ENCODE data around the gene LEMD1. TPM values are rescaled to one million over a fixed set of nuclear protein-coding genes. Genes with fewer than 3 reads are reported as not detected.
"Not testable (repeated sequence)": the region's sequence is repeated elsewhere in the genome, so short reads cannot be mapped to it uniquely, and the experiment has no call there.

LEMD1 gene
- total and polyA plus RNA-seq, 5 donors from 2014 or later, result not detected

DNA sequence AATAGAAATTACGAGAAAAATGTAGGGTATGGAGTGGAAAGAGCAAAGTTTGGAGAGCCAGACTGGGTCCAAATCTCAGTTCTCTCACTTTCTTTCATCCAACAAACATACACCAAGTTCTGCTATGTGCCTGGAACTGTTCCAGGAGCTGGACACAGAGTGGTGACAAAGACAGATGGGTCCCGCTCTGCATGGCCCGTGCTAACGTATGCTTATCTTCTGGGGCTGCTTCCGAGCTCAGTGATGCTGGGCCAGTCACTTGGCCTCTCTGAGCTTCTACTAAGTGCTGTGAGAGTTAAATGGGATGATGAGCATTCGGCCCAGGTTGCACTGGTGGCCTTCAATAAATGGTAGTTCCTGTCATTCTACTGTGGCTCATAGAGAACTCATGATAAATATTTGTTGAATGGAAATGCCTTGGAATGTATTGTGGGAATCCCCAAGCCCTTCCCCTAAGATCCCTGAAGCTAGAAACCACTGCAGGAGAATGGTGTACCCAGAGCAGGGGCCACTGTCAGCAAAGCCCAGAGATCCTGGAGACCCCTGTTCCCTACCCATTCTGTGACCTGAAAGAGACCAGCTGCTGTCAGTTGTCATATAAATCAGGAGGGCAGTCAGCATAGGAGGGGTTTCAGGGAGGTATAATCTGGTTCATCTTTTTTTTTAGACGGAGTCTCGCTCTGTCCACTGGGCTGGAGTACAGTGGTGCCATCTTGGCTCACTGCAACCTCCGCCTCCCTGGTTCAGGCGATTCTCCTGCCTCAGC is 3.8 kb downstream of the LEMD1 start:
- no peak overlapping the region for H3K4me3 ChIP-seq (ENCODE audit: low read depth, low read length)
- H3K27me3 ChIP-seq (ENCODE audit: control insufficient read depth, insufficient read depth, low read length), result peaks cover 17% of the 10 kb centered on the region
- Mint-ChIP-seq H3K4me1 (peaks cover 0 to 6% (median 3%) of the 10 kb centered on the region in 4 donors), H3K27ac (no peak overlapping the region), H3K27me3 (peaks cover 62% of the 10 kb centered on the region), H3K4me3 (no peak overlapping the region), H3K36me3 (no peaks in the 10 kb centered on the region), H3K9me3 (peaks cover 0 to 2% (median 0%) of the 10 kb centered on the region in 7 donors)
- ATAC-seq (ENCODE audit: low read depth in 2 of 2) (no peak), DNase-seq (no peak)
- H3K36me3 ChIP-seq (ENCODE audit: control insufficient read depth, insufficient read depth, low read length), result no peaks in the 10 kb centered on the region
- H3K27ac ChIP-seq (ENCODE audit: insufficient read depth, low read length, poor library complexity, severe bottlenecking), result no peak overlapping the region
- H3K4me1 ChIP-seq (ENCODE audit: control insufficient read depth, insufficient read depth, low read length, poor library complexity, severe bottlenecking), result no peaks in the 10 kb centered on the region
- H3K9me3 ChIP-seq (ENCODE audit: control insufficient read depth in 2 of 2, low read length in 2 of 2), result no peaks in the 10 kb centered on the region

DNA sequence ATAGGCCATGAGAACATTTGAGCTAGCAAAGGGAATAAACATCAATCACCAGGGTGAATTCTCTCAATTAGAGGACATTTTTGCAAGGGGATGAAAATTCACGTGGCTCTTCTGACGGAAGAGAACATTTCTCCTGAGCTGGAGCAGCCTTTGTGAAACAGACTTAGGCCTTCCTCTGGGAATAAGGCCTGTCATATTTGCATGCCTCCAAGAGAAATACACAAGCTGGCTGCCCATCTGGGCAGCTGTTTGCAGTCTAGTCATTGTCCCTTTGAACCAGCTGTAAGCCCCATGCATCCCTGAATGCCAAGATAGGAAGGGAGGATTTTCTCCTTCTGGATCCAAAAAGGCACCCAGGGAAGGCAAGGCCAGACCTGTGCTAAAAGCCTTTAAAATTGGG is 5.5 kb downstream of the LEMD1 start:
- H3K9me3 Mint-ChIP-seq, result peaks cover 0 to 5% (median 0%) of the 10 kb centered on the region in 7 donors
- DNase-seq, result no peak
- no peaks in the 10 kb centered on the region for H3K36me3 Mint-ChIP-seq
- Histone ChIP-seq H3K9me3 (ENCODE audit: control insufficient read depth in 2 of 2, low read length in 2 of 2) (no peaks in the 10 kb centered on the region), H3K4me1 (ENCODE audit: control insufficient read depth, insufficient read depth, low read length, poor library complexity, severe bottlenecking) (no peaks in the 10 kb centered on the region), H3K36me3 (ENCODE audit: control insufficient read depth, insufficient read depth, low read length) (no peaks in the 10 kb centered on the region), H3K27me3 (ENCODE audit: control insufficient read depth, insufficient read depth, low read length) (peaks cover 5% of the 10 kb centered on the region), H3K27ac (ENCODE audit: insufficient read depth, low read length, poor library complexity, severe bottlenecking) (no peak overlapping the region), H3K4me3 (ENCODE audit: low read depth, low read length) (no peak overlapping the region)
- H3K27ac Mint-ChIP-seq, result no peak overlapping the region
- H3K27me3 Mint-ChIP-seq, result peaks cover 57% of the 10 kb centered on the region
- no peak overlapping the region for H3K4me3 Mint-ChIP-seq
- no peak for ATAC-seq (ENCODE audit: low read depth in 2 of 2)
- H3K4me1 Mint-ChIP-seq, result peaks cover 0 to 6% (median 3%) of the 10 kb centered on the region in 4 donors

DNA sequence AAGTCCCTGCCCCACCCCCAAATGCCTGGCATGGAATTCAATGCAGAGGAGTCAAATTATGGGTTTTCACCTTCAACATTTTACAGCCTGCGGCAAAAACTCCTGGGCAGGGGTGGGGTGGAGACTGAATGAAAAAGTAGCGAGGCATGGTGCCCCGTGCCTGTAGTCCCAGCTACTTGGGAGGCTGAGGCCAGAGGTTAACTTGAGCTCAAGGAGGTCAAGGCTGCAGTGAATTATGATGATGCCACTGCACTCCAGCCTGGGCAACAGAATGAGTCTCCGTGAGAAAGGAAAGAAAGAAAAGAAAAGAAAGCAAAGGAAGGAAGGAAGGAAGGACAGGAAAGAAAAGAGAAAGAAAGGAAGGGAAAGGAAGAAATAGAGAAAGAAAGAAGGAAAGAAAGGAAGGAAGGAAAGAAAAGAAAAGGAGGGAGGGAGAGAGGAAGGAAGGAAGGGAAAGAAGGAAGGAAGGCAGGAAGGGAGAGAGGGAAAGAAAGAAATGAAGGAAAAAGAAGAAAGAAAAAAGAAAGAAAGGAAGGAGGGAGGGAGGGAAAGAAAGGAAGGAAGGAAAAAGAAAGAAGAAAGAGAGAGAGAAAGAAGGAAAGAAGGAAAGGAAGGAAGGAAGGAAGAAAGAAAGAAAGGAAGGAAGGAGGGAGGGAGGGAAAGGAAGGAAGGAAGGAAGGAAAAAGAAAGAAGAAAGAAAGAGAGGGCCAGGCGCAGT is 11.1 kb downstream of the LEMD1 start:
- ATAC-seq (ENCODE audit: low read depth in 2 of 2) (no peak), DNase-seq (no peak)
- peaks cover 0 to 5% (median 2%) of the 10 kb centered on the region in 7 donors for H3K9me3 Mint-ChIP-seq
- Histone ChIP-seq H3K4me3 (ENCODE audit: low read depth, low read length) (no peak overlapping the region), H3K27ac (ENCODE audit: insufficient read depth, low read length, poor library complexity, severe bottlenecking) (no peak overlapping the region), H3K4me1 (ENCODE audit: control insufficient read depth, insufficient read depth, low read length, poor library complexity, severe bottlenecking) (peaks cover 7% of the 10 kb centered on the region), H3K27me3 (ENCODE audit: control insufficient read depth, insufficient read depth, low read length) (no peaks in the 10 kb centered on the region), H3K9me3 (ENCODE audit: control insufficient read depth in 2 of 2, low read length in 2 of 2) (no peaks in the 10 kb centered on the region), H3K36me3 (ENCODE audit: control insufficient read depth, insufficient read depth, low read length) (no peaks in the 10 kb centered on the region)
- H3K27me3 Mint-ChIP-seq, result peaks cover 31% of the 10 kb centered on the region
- H3K4me3 Mint-ChIP-seq, result peak overlapping the region in 1 of 4 donors; percentile 47
- H3K27ac Mint-ChIP-seq, result no peak overlapping the region
- peaks cover 6 to 20% (median 11%) of the 10 kb centered on the region in 4 donors for H3K4me1 Mint-ChIP-seq
- peaks cover 2% of the 10 kb centered on the region for H3K36me3 Mint-ChIP-seq

DNA sequence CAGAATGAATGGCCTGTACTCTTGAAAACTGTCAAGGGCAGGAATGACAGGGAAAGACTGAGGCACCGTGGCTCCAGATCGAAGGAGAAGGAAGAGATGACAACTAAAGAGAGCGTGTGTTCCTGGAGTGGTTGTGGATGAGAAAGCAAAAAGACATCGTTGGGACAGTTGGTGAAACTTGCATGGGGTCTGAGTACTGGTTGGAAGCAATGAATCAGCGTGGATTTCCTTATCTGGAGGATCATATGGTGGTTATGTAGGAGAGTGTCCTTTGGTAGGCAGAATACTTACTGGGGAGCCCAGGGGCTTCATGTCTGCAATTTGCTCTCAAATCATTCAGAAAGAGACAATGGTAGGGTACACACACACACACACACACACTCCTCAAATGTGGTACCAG is 13.9 kb downstream of the LEMD1 start:
- H3K27ac ChIP-seq (ENCODE audit: insufficient read depth, low read length, poor library complexity, severe bottlenecking), result no peak overlapping the region
- DNase-seq, result no peak
- Mint-ChIP-seq H3K4me3 (no peak overlapping the region), H3K27ac (peak overlapping the region; percentile 2 to 27 (median 27)), H3K27me3 (peaks cover 24% of the 10 kb centered on the region), H3K4me1 (peaks cover 0 to 20% (median 8%) of the 10 kb centered on the region in 4 donors), H3K9me3 (peaks cover 0 to 7% (median 4%) of the 10 kb centered on the region in 7 donors), H3K36me3 (peaks cover 2% of the 10 kb centered on the region)
- no peaks in the 10 kb centered on the region for H3K9me3 ChIP-seq (ENCODE audit: control insufficient read depth in 2 of 2, low read length in 2 of 2)
- ATAC-seq (ENCODE audit: low read depth in 2 of 2), result no peak
- no peaks in the 10 kb centered on the region for H3K27me3 ChIP-seq (ENCODE audit: control insufficient read depth, insufficient read depth, low read length)
- H3K4me1 ChIP-seq (ENCODE audit: control insufficient read depth, insufficient read depth, low read length, poor library complexity, severe bottlenecking), result peaks cover 7% of the 10 kb centered on the region
- no peak overlapping the region for H3K4me3 ChIP-seq (ENCODE audit: low read depth, low read length)
- no peaks in the 10 kb centered on the region for H3K36me3 ChIP-seq (ENCODE audit: control insufficient read depth, insufficient read depth, low read length)

DNA sequence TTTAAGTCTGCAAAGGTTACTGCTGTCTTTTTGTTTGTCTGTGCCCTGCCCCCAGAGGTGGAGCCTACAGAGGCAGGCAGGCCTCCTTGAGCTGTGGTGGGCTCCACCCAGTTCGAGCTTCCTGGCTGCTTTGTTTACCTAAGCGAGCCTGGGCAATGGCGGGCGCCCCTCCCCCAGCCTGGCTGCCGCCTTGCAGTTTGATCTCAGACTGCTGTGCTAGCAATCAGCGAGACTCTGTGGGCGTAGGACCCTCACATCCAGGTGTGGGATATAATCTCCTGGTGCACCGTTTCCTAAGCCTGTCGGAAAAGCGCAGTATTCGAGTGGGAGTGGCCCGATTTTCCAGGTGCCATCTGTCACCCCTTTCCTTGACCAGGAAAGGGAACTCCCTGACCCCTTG is 15.6 kb downstream of the LEMD1 start:
- H3K36me3 ChIP-seq (ENCODE audit: control insufficient read depth, insufficient read depth, low read length); ATAC-seq (ENCODE audit: low read depth in 2 of 2); H3K9me3 Mint-ChIP-seq; H3K9me3 ChIP-seq (ENCODE audit: control insufficient read depth in 2 of 2, low read length in 2 of 2); H3K27me3 ChIP-seq (ENCODE audit: control insufficient read depth, insufficient read depth, low read length); H3K36me3 Mint-ChIP-seq; H3K4me1 ChIP-seq (ENCODE audit: control insufficient read depth, insufficient read depth, low read length, poor library complexity, severe bottlenecking); H3K4me3 ChIP-seq (ENCODE audit: low read depth, low read length); H3K27ac ChIP-seq (ENCODE audit: insufficient read depth, low read length, poor library complexity, severe bottlenecking); H3K27ac Mint-ChIP-seq: not testable (repeated sequence)
- peak overlapping the region in 3 of 4 donors; percentile 31 to 54 (median 50) for H3K4me3 Mint-ChIP-seq
- DNase-seq, result peak in 1 of 3 donors; percentile 25
- H3K4me1 Mint-ChIP-seq, result peaks cover 0 to 20% (median 8%) of the 10 kb centered on the region in 4 donors
- peaks cover 15% of the 10 kb centered on the region for H3K27me3 Mint-ChIP-seq

DNA sequence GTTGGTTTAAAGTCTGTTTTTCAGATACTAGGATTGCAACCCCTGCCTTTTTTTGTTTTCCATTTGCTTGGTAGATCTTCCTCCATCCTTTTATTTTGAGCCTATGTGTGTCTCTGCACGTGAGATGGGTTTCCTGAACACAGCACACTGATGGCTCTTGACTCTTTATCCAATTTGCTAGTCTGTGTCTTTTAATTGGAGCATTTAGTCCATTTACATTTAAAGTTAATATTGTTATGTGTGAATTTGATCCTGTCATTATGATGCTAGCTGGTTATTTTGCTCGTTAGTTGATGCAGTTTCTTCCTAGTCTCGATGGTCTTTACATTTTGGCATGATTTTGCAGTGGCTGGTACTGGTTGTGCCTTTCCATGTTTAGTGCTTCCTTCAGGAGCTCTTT is 17.4 kb downstream of the LEMD1 start:
- not testable (repeated sequence) for H3K27me3 ChIP-seq (ENCODE audit: control insufficient read depth, insufficient read depth, low read length); H3K9me3 ChIP-seq (ENCODE audit: control insufficient read depth in 2 of 2, low read length in 2 of 2); H3K27ac ChIP-seq (ENCODE audit: insufficient read depth, low read length, poor library complexity, severe bottlenecking); H3K4me3 ChIP-seq (ENCODE audit: low read depth, low read length); H3K27ac Mint-ChIP-seq; H3K36me3 ChIP-seq (ENCODE audit: control insufficient read depth, insufficient read depth, low read length); H3K36me3 Mint-ChIP-seq; H3K4me3 Mint-ChIP-seq; ATAC-seq (ENCODE audit: low read depth in 2 of 2); H3K27me3 Mint-ChIP-seq; H3K4me1 ChIP-seq (ENCODE audit: control insufficient read depth, insufficient read depth, low read length, poor library complexity, severe bottlenecking); DNase-seq
- Mint-ChIP-seq H3K9me3 (peaks cover 0 to 10% (median 0%) of the 10 kb centered on the region in 7 donors), H3K4me1 (peaks cover 0 to 20% (median 7%) of the 10 kb centered on the region in 4 donors)

DNA sequence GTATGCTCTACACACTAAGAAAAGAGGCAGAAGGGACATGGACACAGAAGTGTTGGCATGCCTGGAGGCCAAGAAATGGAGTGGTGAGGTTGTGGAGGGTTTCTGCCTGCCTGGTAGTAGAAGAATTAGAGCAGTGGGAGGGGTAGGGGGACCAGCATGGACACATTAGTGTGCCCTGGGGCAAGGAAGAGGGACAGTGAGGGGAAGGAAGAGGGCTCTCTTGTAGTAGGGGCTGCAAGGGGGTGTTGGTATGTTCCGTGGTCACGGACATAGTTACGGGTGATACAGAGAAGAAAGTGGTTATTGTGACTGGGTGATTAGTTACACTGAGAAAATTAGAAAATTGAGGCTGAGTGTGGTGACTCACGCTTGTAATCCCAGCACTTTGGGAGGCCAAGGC is 23.3 kb downstream of the LEMD1 start:
- no peak for DNase-seq
- Histone ChIP-seq H3K27ac (ENCODE audit: insufficient read depth, low read length, poor library complexity, severe bottlenecking) (no peak overlapping the region), H3K27me3 (ENCODE audit: control insufficient read depth, insufficient read depth, low read length) (peaks cover 6% of the 10 kb centered on the region), H3K36me3 (ENCODE audit: control insufficient read depth, insufficient read depth, low read length) (no peaks in the 10 kb centered on the region), H3K9me3 (ENCODE audit: control insufficient read depth in 2 of 2, low read length in 2 of 2) (peaks cover 0 to 2% of the 10 kb centered on the region in 2 experiments), H3K4me1 (ENCODE audit: control insufficient read depth, insufficient read depth, low read length, poor library complexity, severe bottlenecking) (no peaks in the 10 kb centered on the region), H3K4me3 (ENCODE audit: low read depth, low read length) (no peak overlapping the region)
- ATAC-seq (ENCODE audit: low read depth in 2 of 2), result no peak
- H3K36me3 Mint-ChIP-seq, result no peaks in the 10 kb centered on the region
- H3K27me3 Mint-ChIP-seq, result peaks cover 33% of the 10 kb centered on the region
- no peak overlapping the region for H3K4me3 Mint-ChIP-seq
- H3K9me3 Mint-ChIP-seq, result peaks cover 0 to 5% (median 0%) of the 10 kb centered on the region in 7 donors
- H3K27ac Mint-ChIP-seq, result peak overlapping the region in 1 of 3 donors; percentile 71
- peaks cover 0 to 8% (median 6%) of the 10 kb centered on the region in 4 donors for H3K4me1 Mint-ChIP-seq

Measured in CD4-positive, CD25-positive, alpha-beta regulatory T cell (primary cell).